HG02885 (cell line): Measurements from ENCODE around the gene WDHD1.
A peak's percentile ranks its signal among the peaks of the same experiment; 100 is the strongest.
"Not testable (repeated sequence)": the region's sequence is repeated elsewhere in the genome, so short reads cannot be mapped to it uniquely, and the experiment has no call there.

Source experiments
- ATAC-seq: cut with Tn5 transposase; IDR thresholded peaks from one replicate; pipeline ENCODE4 v1.9.1; 2021; ENCODE audit warnings: mild to moderate bottlenecking; ENCODE audit not compliant: unreplicated experiment, poor library complexity

WDHD1 gene

DNA sequence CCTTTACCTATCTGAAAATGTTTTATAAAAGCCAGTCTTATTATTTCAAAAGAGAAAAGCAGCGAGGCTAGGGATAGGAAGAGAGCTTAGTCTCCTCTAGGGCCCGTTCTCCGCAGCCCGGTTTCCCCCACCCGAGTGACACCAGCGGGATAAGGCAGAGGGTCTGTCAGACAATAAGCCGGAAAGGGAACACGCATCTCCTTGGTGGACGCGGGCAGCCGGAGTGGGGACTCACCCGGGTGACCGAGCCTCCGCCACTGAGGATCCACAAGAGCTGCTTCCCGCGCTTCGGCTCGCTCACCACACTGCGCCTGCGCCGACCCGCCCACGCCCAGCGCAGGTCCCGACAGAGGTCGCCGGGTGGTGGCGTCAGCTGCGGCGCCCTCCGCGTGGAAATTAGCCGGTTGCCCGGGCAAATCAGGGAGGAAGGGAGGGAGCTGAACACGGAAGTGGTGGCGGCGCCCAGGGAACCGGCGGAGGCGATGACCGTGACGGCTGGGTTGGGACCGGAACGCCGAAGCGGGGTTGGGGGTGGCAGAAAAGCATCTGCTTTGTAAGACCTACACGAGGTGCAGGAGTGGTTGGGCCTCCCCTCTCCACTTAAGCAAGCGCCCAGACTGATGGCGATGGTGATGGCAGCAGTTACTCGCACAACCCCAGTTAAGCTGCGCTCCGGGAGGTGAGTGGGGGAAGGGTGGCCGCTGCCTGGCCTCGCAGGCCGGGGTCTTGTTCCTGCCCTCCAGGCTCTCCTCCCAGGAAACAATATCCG, at the start of gene WDHD1, which contains the start of gene SOCS4:
Gene WDHD1 (minus strand): TSS at position 307 of the 769 bp plus-strand sequence. CDS start 312 bp downstream, outside the sequence.
Gene SOCS4 (plus strand): TSS at position 444 of the 769 bp plus-strand sequence. CDS start 15,806 bp downstream, outside the sequence.
- peak; percentile 91 for ATAC-seq

DNA sequence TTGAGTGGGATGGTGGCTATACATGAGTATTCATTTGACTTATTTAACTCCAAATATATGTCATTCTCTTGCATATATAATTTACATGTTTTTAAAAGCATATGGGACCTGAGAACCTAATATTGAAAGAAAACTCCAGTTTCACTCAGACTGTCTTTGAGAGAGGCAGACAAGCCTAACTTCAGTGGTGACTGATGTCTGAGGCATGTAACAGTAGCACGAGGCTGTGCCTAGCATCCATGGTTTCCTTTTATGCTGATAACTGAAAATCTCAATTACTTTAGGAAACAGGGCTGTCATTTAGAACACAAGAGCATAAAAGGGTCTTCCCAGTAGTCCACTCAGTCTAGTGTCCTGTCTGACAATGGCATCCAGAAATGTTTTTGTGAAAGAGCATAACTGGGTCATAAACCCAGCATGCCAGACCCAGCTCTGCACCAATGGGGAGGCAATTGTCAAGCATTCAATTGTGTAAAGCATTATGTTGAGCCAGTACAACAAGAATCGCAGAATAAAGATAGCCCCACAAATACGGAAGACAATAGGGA, 48.8 kb upstream of the WDHD1 start:
- no peak for ATAC-seq

GRCh38 chr14:55074662-55075061, 47.8 kb upstream of the WDHD1 start:
- peak; percentile 60 for ATAC-seq

- ATAC-seq: no peak
Measured at GRCh38 chr14:55073856-55074255, 47.0 kb upstream of the WDHD1 start.

DNA sequence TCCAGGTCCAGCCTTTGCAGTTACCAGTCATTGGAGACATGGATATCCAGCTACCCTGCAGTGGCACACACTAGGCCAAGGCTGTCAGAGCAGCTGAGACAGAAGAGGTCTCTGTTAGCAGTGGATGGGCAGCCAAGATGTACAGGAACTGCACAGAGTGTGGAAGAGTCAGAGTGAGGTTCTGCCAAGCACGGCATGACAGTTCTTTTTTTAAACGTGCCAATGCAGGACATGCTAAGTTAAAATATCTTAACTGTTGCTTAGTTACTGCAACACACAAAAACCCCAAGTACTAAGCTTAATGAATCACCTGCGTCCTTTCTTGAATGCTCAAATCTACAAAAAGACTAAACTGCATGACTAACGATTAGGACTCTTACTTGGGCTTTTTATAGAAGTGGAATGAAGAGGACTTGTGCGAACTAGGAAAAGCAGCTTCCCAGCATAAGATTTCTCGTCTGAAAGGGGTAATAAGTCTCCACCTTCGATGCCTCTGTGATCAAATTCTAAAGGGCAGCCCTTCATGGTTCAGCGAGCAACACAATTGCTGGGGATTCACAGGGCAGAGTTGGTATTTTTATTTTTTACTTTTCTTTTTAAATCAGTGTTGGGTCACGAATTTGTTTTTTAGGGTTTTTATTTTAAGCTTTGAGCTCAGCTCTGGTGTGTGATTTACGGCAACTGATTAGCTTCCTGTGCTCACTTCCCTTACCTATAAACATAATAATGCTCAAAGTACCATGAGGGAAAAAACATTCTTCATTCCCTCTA, 45.2 kb upstream of the WDHD1 start:
- peak; percentile 38 for ATAC-seq

- ATAC-seq: no peak
Measured at GRCh38 chr14:55070981-55071411, 44.1 kb upstream of the WDHD1 start.

DNA sequence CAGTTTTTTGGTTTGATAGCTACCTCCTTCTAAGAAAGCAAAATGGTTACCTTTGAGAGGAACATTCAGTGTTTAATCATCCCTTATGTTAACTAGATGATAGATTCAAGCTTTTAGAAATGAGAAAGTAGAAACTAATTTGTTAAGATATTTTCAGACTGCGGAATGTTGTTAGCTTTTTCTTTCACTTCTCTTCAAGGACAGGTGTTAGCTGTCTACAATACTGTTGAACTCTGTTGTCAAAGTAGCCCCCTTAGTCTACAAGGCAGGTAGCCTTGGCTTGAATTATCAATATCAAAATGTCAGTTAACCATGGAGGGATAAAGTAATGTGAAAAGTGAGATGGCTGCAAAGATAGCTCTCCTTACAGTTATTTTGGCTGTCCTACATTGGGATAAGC, 39.3 kb upstream of the WDHD1 start:
- no peak for ATAC-seq

DNA sequence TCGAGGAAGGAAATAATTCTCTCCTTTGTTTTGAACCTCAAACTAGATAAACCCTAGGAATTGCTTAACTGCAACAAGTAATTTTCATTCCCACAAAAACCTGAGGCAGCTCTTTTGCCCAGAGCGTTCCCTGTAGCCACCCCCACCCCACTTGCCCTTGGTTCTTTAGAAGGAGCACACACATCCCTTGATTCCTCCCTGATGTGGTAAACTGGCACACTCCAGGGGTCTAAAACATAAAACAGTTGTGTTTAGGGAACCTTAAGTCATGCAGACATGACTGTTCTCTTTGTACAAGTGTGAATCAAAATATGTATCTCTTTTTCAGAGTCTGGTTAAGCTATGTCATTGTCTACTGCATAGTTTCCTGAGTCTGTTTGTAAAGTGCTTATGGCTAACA, 38.5 kb upstream of the WDHD1 start:
- no peak for ATAC-seq

- not testable (repeated sequence) for ATAC-seq
Measured at GRCh38 chr14:55064896-55065295, 38.0 kb upstream of the WDHD1 start.

- ATAC-seq: no peak
Measured at GRCh38 chr14:55062517-55063351, 35.8 kb upstream of the WDHD1 start.

DNA sequence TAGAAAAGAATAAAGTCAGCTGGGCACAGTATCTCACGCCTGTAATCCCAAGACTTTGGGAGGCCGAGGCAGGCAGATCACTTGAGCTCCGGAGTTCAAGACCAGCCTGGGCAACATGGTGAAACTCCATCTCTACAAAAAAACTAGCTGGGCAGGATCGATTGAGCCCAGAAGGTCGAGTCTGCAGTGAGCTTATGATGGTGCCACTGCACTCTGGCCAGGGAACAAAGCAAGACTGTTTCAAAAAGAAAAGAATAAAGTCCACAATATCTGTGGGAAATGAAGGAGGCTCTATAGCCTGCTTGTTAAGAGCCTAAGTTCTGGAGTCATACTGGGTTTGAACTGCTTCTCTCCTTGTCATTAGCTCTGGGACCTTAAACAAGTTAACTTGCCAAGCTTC, 32.4 kb upstream of the WDHD1 start:
- no peak for ATAC-seq

- no peak for ATAC-seq
Measured at GRCh38 chr14:55057919-55058318, 31.0 kb upstream of the WDHD1 start.

GRCh38 chr14:55054098-55054497, 27.2 kb upstream of the WDHD1 start:
- no peak for ATAC-seq

DNA sequence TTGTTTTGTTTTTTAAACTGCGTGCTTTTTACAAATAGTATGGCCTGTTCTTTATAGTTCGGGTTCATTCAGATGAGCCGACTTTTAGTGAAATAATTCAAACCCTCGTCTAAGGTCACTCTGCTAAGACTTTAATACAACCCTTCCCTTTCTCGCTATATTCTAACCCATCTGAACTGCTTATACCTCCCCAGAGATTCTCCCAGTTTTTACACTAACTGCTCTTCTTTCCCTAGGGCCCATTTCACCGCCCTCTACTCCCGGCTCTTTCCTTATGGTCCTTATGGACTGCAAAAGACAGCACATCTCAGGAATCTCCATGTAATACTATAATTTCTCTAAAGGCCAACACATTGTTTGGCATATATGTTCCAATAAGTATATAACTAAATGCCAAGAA, 26.6 kb upstream of the WDHD1 start:
- ATAC-seq: no peak

DNA sequence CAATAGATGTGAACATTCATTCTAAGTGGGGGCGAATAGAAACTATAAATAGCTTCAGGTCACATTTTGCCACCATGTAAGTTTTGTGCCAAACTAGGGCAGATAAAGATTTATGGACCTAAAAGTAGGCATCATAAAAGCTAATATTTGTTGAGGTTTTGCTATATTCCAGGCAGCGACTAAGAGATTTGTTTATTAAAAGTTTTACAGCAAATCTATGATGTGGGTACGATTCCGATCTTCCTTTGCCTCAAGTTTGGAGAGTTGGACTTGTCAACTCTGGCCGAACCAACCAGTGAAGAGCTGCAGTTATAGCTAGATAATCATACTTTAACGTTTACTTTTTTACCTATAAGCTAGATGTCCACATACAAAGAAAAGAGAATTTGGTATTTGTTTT, 26.1 kb upstream of the WDHD1 start:
- no peak for ATAC-seq

GRCh38 chr14:55052269-55052930, 25.5 kb upstream of the WDHD1 start:
- no peak for ATAC-seq

DNA sequence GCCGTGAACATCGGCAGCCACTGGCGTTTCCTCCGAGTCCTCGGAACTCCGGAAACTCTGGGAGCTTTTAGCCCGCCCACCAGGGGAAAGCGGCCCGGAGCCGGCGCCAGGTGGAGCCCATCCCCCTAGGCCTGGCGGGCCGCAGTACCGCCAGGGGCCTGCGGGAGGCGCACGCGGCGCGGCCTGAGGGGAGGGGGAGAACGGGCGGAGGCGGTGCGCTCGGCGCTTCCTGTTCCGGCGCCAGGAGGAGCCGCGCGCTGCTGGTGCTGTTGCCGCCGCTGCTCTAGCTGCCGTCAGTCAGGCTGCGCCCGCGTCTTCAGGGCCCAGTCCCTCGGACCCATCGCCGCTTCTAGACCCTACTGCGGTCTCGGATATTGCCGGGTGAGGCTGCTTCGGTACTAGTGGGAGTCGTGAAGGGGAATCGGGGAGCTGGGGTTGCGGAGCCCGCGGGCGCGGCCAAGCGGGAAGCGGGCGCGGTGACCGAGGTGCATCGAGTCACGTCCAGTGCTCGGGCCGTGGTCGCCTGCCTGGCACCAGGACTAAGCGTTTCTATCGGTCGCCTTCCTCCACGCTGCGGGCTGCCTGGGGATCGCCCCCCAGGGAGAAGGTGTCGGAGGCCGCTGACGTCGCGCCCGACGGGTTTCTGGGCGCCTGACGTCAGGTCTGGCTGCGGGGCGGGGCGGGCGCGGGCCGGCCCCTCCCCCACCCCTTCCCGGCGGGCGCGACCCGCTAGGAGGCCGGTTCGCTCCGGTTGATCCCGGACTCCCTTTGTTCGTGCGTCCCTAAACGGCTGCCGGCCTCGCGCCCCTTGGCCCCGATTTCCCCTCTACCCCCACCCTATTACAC, 24.7 kb upstream of the WDHD1 start, which contains the start of gene MAPK1IP1L:
Gene MAPK1IP1L (plus strand): TSS at position 225 of the 846 bp plus-strand sequence. CDS start 10,037 bp downstream, outside the sequence.
- peak; percentile 94 for ATAC-seq

- peak; percentile 28 for ATAC-seq
Measured at GRCh38 chr14:55051165-55051422, 24.2 kb upstream of the WDHD1 start.

GRCh38 chr14:55048900-55049436, 22.1 kb upstream of the WDHD1 start:
- no peak for ATAC-seq
